Adipocyte (in vitro differentiated cells): ENCODE measurements around the gene FABP1.

Experiments
- DNase-seq: peaks from one replicate; pipeline ENCODE4 v3.0.0-alpha.2; 2015; ENCODE audit warnings: low read depth
- H3K27me3 ChIP-seq: replicated peaks from 2 replicates; pipeline ENCODE4 v1.7.0; 2013; ENCODE audit warnings: mild to moderate bottlenecking, low read length, moderate library complexity; ENCODE audit not compliant: control insufficient read depth, insufficient read depth
- H3K36me3 ChIP-seq: 2 replicates; pipeline ENCODE4 v1.7.0; 2013; ENCODE audit warnings: low read length, mild to moderate bottlenecking, moderate library complexity; ENCODE audit not compliant: control insufficient read depth, insufficient read depth, severe bottlenecking
- H3K4me1 ChIP-seq: 2 replicates; pipeline ENCODE4 v1.7.0; 2013; ENCODE audit warnings: mild to moderate bottlenecking, low read length, moderate library complexity; ENCODE audit not compliant: control insufficient read depth, insufficient read depth
- H3K4me3 ChIP-seq: 2 replicates; pipeline ENCODE4 v1.7.0; 2013; ENCODE audit warnings: mild to moderate bottlenecking, low read length, moderate library complexity
- H3K9ac ChIP-seq: 2 replicates; pipeline ENCODE4 v1.7.0; 2013; ENCODE audit warnings: mild to moderate bottlenecking, low read length, moderate library complexity
- H3K9me3 ChIP-seq: 2 replicates; pipeline ENCODE4 v1.7.0; 2013; ENCODE audit warnings: mild to moderate bottlenecking, low read length, moderate library complexity; ENCODE audit not compliant: control insufficient read depth

The FABP1 gene

DNA sequence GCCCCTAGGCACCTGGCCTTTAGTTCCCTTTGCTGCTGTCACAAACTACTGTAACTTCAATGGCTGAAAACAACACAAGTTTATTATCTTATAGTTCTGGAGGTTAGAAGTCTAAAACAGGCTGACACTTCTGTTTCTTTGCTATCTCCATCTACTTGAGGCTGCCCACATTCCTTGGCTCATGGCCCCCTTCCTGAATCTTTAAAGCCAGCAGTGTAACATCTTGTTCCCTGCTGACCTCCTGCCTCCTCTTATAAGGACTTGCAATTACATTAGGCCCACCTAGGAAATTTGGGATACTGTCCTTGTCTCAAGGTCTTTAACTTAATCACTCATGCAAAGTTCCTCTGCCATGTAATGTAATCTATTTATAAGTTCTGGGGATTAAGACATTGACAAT is 53.7 kb downstream of the FABP1 start:
- no peak overlapping the region for H3K4me3 ChIP-seq
- no peaks in the 10 kb centered on the region for H3K27me3 ChIP-seq
- H3K9me3 ChIP-seq: no peaks in the 10 kb centered on the region
- DNase-seq: no peak
- H3K36me3 ChIP-seq: no peaks in the 10 kb centered on the region
- H3K4me1 ChIP-seq: no peaks in the 10 kb centered on the region
- no peak overlapping the region for H3K9ac ChIP-seq
